Heart left ventricle (tissue), 16 donors: ENCODE results near the gene PAXX. TPM values are rescaled to one million over a fixed set of nuclear protein-coding genes. Genes with fewer than 3 reads are reported as not detected.
"Not testable (repeated sequence)": the region's sequence is repeated elsewhere in the genome, so short reads cannot be mapped to it uniquely, and the experiment has no call there.

Source experiments
- ATAC-seq, 4 donors: fragments of 200-7000 bp; cut with Tn5 transposase; one replicate each; pipeline ENCODE4 v1.9.1; 2020 to 2022; ENCODE audit warnings: moderate library complexity in 4 of 4, mild to moderate bottlenecking in 3 of 4, moderate number of reproducible peaks in 1 of 4
- DNase-seq, 5 donors: peaks; one replicate each; pipeline ENCODE4 v3.0.0-alpha.2; 2020
- H3K27ac ChIP-seq, 12 donors: fragments of 200-600 bp; sonication (generic) in 4 of 12; one replicate each; pipeline versions ENCODE4 v1.5.0 to v1.8.0; 2016 to 2022; ENCODE audit warnings: mild to moderate bottlenecking in 2 of 12
- H3K27me3 ChIP-seq, 9 donors: fragments of 200-600 bp; sonication (generic) in 2 of 9; one replicate each; pipeline versions ENCODE4 v1.5.1 to v1.8.0; 2016 to 2022; ENCODE audit warnings: mild to moderate bottlenecking in 3 of 9
- H3K36me3 ChIP-seq, 9 donors: fragments of 200-600 bp; sonication (generic) in 2 of 9; one replicate each; pipeline versions ENCODE4 v1.5.0 to v1.8.0; 2018 to 2022; ENCODE audit warnings: mild to moderate bottlenecking in 2 of 9
- H3K4me1 ChIP-seq, 12 donors: fragments of 200-600 bp; sonication (generic) in 4 of 12; one replicate each; pipeline versions ENCODE4 v1.5.0 to v1.8.0; 2016 to 2022; ENCODE audit warnings: mild to moderate bottlenecking in 3 of 12
- H3K4me3 ChIP-seq, 12 donors: fragments of 200-600 bp; sonication (generic) in 4 of 12; one replicate each; pipeline versions ENCODE4 v1.5.0 to v1.8.0; 2017 to 2022; ENCODE audit warnings: mild to moderate bottlenecking in 9 of 12, moderate library complexity in 4 of 12
- H3K9me3 ChIP-seq, 12 donors: fragments of 200-600 bp; sonication (generic) in 4 of 12; one replicate each; pipeline versions ENCODE4 v1.5.0 to v1.8.0; 2016 to 2022; ENCODE audit warnings: mild to moderate bottlenecking in 1 of 12
- POLR2A ChIP-seq, 2 donors: fragments of 450-650 bp; IDR thresholded peaks; one replicate each; pipeline ENCODE4 v1.6.1; 2017; ENCODE audit warnings: antibody characterized with exemption in 2 of 2, mild to moderate bottlenecking in 2 of 2, moderate library complexity in 2 of 2
- WGBS, 4 donors: extraction: QIAGEN DNeasy Blood & Tissue Kit in 2 of 4; methylation state at CpG; one replicate each; pipeline versions ENCODE4 v1.1.5 to v1.1.7; 2013 to 2018; 5-methylcytosine and 5-hydroxymethylcytosine counted together
- intact Hi-C, 10 donors: fragments of 100-400 bp; cut with DNase I; formaldehyde crosslinking; loops; one replicate each; pipeline versions ENCODE4 v1.11.1 to v1.14.2; 2022
- polyA plus RNA-seq, 2 donors: library from polyadenylated mRNA; stranded (reverse); fragments of 200-250 nt; gene quantifications; one replicate each; pipeline ENCODE4 v1.2.3, GENCODE V29; 2013
- total RNA-seq, 9 donors: library from RNA; depleted of rRNA in 2 of 9; stranded (reverse); fragments of >200 nt in 2 of 9; fragmentation: NEBNext Ultra II Directional in 3 of 9; extraction: Animal tissue kit (Norgen Biotek cat#: 25700) in 3 of 9; gene quantifications; one replicate each; pipeline versions ENCODE4 v1.1.0 to v1.2.4, GENCODE V29; 2016 to 2023
- TF ChIP-seq, protein P1 (sequence below), 12 donors: fragments of 200-600 bp; sonication (generic) in 4 of 12; IDR thresholded peaks; one replicate each; pipeline versions ENCODE4 v1.5.0 to v1.8.0; 2018 to 2022; ENCODE audit warnings: antibody characterized with exemption in 12 of 12, mild to moderate bottlenecking in 5 of 12
- donor health status: ischemic (EF 13 %, LVEDD 7.1; RV severe dilation, severe dysfunction).
- donor health status: healthy with polysubstance abuse.
- donor health status: DM: no; HTN: yes; CAD: no.
- donor health status: DM: no; HTN: no; CAD: no.
- donor health status: ischemic (EF 25% LVEDD 6.9; RV normal size, moderate dysfunction).
- donor health status: ischemic (EF 25% LVEDD 5.7; RV mildly dilated, moderate dysfunction).
- donor health status: healthy.
- donor health status: DM: yes; HTN: yes; CAD: no.
- donor health status: ischemic (EF 35%, LVEDD 5.7; RV mildly dilated, moderate dysfunction).
- donor health status: nonischemic (EF 11% LVEDD 7.7; RV severe dilation, severe dysfunction).
- donor health status: DM: yes; HTN: yes; CAD: no.
- donor health status: PGD.
- donor health status: ischemic (EF 29% LVEDD 5.4; RV normal size, mild dysfunction).
- donor health status: nonischemic (EF 23%, LVEDD 6.1; RV moderate dilation, normal function).

PAXX gene
- total and polyA plus RNA-seq, 11 donors: 15.0 to 57.3 (median 20.9) TPM

DNA sequence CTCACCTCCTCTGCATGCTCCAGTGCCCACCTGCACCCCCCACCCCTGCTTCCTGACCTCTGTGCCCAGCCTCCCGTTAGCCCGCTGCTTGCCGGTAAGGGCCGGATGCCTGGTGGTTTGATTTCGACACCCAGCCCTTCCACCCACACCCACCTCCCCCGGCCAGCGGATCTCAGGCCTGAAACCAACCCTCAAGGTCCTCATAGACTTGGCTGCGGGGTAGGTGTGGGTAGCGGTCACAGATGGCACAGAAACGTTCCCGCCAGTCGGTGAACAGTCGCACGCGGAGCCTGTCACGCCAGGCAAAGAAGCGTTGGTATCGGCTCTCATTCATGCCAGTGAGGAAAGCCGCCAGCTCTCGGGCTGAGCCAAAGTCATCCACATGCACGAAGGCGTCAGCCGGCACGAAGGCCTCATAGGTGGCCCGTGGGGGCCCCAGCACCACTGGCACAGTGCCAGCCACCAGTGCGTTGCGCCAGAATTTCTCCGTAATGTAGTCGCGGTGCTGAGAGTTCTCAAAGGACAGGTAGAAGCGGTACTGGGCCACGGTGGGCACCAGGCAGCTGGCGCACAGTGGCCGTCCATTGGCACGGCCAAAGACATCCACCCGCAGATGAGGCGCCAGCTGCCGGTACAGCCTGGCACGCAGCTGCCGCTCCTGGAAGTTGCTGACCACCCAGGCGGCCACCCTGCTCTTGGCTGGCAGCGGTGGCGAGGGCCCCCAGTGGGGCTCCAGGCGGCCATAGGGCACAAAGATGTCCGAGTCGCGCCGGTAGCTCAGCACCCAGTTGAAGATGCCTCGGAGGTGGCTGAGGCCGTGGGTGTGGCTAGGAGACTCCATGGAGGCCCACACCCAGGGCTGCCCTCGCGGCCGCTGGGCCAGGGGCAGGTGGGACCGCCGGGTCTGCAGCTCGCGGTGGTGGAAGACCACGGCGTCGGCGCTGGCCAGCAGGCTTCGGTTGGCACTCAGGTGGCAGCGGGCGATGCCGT is 38.6 kb downstream of the PAXX start:
- H3K27ac ChIP-seq: peak overlapping the region in 1 of 12 donors; percentile 87
- ATAC-seq (no peak), DNase-seq (peak in 2 of 5 donors; percentile 56 to 83)
- no peaks in the 10 kb centered on the region for H3K36me3 ChIP-seq
- no peaks in the 10 kb centered on the region for H3K27me3 ChIP-seq
- WGBS, 4 donors: 84 to 91% (median 90%) methylated on average over 48 to 65 of the region's 65 CpGs
- intact Hi-C loops: loop anchor here in 3 of 10 donors (5.0 to 10.0 kb wide), 2 partner anchors 84 to 186 kb away; partner anchors contain the start of genes AJM1 (in 2 of the 3), PHPT1 (in 2 of the 3) and C8G (in 1 of the 3)
- peak overlapping the region in 2 of 12 donors; percentile 3 to 65 for H3K4me3 ChIP-seq
- peaks cover 8 to 82% (median 35%) of the 10 kb centered on the region in 12 donors for H3K4me1 ChIP-seq
- TF ChIP-seq, protein P1, sequence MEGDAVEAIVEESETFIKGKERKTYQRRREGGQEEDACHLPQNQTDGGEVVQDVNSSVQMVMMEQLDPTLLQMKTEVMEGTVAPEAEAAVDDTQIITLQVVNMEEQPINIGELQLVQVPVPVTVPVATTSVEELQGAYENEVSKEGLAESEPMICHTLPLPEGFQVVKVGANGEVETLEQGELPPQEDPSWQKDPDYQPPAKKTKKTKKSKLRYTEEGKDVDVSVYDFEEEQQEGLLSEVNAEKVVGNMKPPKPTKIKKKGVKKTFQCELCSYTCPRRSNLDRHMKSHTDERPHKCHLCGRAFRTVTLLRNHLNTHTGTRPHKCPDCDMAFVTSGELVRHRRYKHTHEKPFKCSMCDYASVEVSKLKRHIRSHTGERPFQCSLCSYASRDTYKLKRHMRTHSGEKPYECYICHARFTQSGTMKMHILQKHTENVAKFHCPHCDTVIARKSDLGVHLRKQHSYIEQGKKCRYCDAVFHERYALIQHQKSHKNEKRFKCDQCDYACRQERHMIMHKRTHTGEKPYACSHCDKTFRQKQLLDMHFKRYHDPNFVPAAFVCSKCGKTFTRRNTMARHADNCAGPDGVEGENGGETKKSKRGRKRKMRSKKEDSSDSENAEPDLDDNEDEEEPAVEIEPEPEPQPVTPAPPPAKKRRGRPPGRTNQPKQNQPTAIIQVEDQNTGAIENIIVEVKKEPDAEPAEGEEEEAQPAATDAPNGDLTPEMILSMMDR (IDR thresholded peaks at IDR 0.05): no peak
- no peak for TF ChIP-seq POLR2A (IDR thresholded peaks at IDR 0.05)
- no peaks in the 10 kb centered on the region for H3K9me3 ChIP-seq

DNA sequence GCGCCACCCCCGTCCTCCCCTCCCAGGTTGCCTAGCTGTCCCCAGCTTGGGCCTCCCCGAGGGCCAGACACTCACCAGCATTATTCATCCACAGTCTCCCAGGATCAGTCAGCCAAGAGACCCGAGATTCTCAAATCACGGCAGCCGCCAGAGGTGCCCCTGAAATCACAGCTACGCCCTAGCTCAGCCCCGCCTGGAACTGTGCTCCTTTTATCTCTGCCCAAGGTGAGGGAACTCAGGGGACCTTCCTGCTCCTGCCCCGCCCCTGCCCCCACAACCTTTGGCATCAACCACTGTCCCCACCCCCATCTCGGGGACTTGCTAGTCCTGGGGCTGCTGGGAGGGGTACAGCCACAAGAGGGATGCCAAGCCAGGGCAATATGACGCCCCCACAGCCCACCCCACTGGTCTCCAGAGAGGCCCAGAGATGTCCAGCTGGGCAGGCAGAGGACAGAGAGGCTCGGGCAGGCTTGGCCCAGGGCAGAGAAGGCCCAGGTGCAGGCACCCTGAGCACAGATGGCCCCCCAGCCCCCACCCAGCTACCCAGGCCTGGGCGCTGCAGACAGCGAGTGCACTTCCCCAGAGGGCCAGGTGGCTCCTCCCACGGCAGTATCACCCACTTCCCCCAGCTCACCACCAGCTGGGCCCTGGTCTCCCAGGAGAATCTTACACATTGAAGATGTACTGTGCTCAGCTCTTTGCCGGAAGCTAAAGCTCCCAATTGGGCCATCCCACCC is 39.9 kb downstream of the PAXX start, which contains the start of gene FUT7:
FUT7 (minus strand) TSS at position 185 of the 737 bp plus-strand sequence; CDS start at position 88, 97 bp downstream.
- 66 to 73% (median 71%) methylated on average over 9 to 16 of the region's 16 CpGs for WGBS, 4 donors
- Histone ChIP-seq H3K27me3 (no peaks in the 10 kb centered on the region), H3K4me3 (peak within 1 kb of the TSS in 4 of 12 donors; percentile 3 to 65 (median 22)), H3K4me1 (peaks cover 8 to 74% (median 29%) of the 10 kb centered on the region in 12 donors), H3K36me3 (peaks cover 0 to 1% (median 0%) of the 10 kb centered on the region in 9 donors), H3K27ac (peak within 1 kb of the TSS in 4 of 12 donors; percentile 3 to 87 (median 21)), H3K9me3 (no peaks in the 10 kb centered on the region)
- intact Hi-C loops: loop anchor here in 3 of 10 donors (5.0 to 10.0 kb wide), 2 partner anchors 85 to 187 kb away; partner anchors contain the start of genes AJM1 (in 2 of the 3), PHPT1 (in 2 of the 3) and C8G (in 1 of the 3)
- no peak for DNase-seq
- no peak for TF ChIP-seq POLR2A (IDR thresholded peaks at IDR 0.05)
- TF ChIP-seq, protein P1 (IDR thresholded peaks at IDR 0.05): no peak
- no peak for ATAC-seq

- intact Hi-C loops: loop anchor here in 3 of 10 donors (5.0 to 10.0 kb wide), 2 partner anchors 86 to 188 kb away; partner anchors contain the start of genes AJM1 (in 2 of the 3), PHPT1 (in 2 of the 3) and C8G (in 1 of the 3)
- DNase-seq (peak; percentile 58 to 87 (median 73)), ATAC-seq (peak in 2 of 4 donors; percentile 31 to 36)
- Histone ChIP-seq H3K4me1 (peaks cover 8 to 68% (median 23%) of the 10 kb centered on the region in 12 donors), H3K36me3 (peaks cover 0 to 9% (median 5%) of the 10 kb centered on the region in 9 donors), H3K27ac (peak overlapping the region in 3 of 12 donors; percentile 3 to 87 (median 33)), H3K4me3 (peak overlapping the region in 9 of 12 donors; percentile 2 to 65 (median 17)), H3K27me3 (no peaks in the 10 kb centered on the region), H3K9me3 (no peaks in the 10 kb centered on the region)
- 80 to 94% (median 86%) methylated on average over 7 to 10 of the region's 10 CpGs for WGBS, 4 donors
- TF ChIP-seq, protein P1 (IDR thresholded peaks at IDR 0.05): no peak
- TF ChIP-seq POLR2A (IDR thresholded peaks at IDR 0.05): no peak
Measured at GRCh38 chr9:137032858-137033257, 40.6 kb downstream of the PAXX start.

GRCh38 chr9:137033481-137033880 is 41.3 kb downstream of the PAXX start:
- H3K27me3 ChIP-seq, ATAC-seq, H3K9me3 ChIP-seq, DNase-seq: not testable (repeated sequence)
- Histone ChIP-seq H3K4me3 (peak overlapping the region in 9 of 12 donors; percentile 2 to 65 (median 17)), H3K36me3 (peaks cover 0 to 15% (median 6%) of the 10 kb centered on the region in 9 donors), H3K4me1 (peaks cover 8 to 66% (median 22%) of the 10 kb centered on the region in 12 donors), H3K27ac (peak overlapping the region in 1 of 12 donors; percentile 87)
- 91 to 98% (median 94%) methylated on average over 5 of the region's 5 CpGs for WGBS, 4 donors
- intact Hi-C loops: loop anchor here in 3 of 10 donors (5.0 to 10.0 kb wide), 2 partner anchors 86 to 189 kb away; partner anchors contain the start of genes AJM1 (in 2 of the 3), PHPT1 (in 2 of the 3) and C8G (in 1 of the 3)
